HS-27A (cell line): ENCODE measurements around the gene HS6ST1.
A peak's percentile ranks its signal among the peaks of the same experiment; 100 is the strongest.

Source experiments
- DNase-seq: peaks from one replicate; pipeline ENCODE4 v3.0.0-alpha.2; 2012; ENCODE audit warnings: low read depth, missing footprints

The HS6ST1 gene

DNA sequence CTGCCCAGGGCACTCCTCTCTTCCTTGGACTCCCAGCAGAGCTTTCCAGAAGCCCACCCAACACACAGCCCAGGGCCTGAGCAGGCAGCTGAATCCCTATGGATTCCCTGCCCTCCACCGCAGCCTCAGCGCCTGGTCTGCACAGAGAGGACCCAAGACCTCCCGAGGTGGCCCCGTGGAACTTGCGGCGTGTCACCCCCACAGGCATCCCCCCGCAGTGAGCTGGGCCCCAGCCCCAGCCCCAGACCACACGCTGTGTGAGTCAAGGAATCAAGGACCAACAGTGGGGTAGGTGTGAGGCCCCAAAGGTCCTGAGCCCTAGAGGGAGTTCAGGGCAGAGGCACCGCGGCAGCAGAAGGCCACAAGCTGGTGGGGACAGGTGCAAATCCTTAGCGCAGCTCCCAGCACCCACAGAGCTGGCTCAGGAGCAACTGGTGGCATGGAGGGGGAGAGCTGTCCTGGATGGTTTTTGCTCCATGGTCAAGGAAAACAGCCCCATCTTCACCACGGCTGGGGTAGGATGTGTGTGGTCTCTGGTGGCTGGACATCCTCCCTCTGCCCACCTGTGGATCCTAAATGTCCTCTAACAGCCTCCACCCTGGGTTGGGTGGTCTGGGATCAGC, 8.5 kb downstream of the HS6ST1 start:
- no peak for DNase-seq

DNA sequence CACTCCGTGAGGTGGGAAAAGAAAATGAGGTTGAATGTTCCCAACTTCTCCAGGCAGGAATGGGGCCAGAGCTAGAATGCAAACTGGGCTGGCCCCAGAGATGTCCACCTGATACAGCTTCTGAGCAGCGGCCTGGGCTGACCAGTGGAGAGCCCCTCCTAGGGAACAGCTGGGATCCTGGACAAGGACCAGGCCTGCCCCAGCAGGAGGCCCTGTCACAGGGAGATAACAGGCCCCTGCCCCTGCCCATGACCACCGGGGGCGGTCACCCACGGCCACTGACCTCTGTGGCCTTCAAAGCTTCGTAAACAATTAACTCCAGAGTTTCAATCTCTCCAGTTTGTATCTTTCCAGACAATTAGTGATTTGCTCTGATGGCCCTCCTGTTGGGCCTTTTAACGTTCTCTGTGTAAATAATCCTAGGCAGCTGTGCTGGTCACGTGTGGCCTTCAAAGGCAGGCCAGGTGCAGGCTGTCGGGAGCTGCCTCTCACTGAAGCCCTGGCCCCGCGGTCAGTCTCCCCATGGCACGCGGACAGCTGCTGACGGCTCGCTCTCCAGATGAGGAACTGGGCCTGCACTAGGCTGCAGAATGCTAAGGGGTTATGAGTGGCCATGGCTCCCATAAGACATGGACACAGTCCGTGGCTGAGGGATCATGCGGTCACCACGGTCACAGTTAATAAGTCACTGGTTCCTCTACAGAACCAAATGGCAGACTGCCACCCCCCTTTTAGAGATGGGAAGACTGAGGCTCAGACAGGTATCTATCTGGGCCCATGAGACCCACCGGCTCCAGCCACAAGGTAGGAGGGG, 9.2 kb downstream of the HS6ST1 start:
- no peak for DNase-seq

DNA sequence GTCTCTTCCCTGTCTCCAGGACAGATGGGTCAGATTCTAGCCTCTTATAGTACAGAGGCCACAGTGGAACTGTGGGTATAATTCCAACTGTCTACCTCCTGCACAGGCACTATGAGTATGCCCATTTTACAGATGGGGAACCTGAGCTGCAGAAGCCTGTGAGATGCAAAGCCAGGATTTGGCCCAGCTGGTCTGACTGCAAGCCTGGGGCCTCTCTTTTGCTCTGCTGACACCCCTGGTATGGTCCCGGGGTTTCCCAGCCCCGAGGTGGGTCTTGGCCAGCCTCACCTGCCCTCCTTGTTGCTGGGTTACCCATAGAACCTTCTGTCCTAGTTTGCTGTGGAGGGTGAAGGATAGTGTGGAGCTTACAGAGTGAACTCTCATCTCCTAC, 9.8 kb downstream of the HS6ST1 start:
- DNase-seq, result no peak

DNA sequence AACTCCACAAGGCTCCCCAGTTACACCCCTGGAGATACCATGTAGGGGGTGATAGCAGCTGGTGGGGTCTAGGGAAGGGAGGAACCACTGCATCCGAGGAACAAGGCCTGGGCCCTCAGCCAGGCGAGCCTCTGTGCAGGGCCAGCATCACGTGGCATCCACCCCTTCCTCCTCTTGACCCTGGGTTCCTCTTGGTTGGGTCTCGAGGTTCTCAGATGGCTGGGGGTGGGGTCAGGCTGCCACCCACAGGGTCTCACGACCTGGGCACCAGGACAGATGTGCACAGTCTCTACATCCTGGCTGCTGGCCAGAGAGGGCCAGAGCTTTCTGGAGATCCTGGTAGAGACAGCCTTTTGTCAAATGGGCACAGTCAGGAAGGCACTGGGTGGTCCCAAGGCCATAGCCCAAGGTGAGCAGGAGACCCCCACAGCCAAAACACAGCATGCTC, 10.4 kb downstream of the HS6ST1 start:
- no peak for DNase-seq

DNA sequence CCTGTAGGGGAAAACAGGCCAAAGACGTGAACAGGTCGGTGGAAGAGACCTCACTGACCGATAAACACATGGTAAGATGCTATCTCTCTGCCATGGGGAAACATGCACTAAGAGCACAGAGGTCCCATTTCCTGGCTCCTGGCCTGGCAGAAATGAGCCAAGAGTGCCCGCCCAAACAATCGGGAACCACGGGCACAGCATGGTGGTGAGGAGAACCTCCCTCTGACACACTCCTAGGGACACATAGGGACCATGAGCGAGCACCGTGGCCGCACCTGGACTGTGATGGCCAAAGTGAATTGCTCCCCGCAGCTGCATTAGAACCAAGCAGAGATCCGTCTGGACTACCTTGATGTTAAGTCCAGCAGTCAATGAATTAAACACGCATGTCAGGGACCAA, 11.1 kb downstream of the HS6ST1 start:
- DNase-seq, result no peak

DNA sequence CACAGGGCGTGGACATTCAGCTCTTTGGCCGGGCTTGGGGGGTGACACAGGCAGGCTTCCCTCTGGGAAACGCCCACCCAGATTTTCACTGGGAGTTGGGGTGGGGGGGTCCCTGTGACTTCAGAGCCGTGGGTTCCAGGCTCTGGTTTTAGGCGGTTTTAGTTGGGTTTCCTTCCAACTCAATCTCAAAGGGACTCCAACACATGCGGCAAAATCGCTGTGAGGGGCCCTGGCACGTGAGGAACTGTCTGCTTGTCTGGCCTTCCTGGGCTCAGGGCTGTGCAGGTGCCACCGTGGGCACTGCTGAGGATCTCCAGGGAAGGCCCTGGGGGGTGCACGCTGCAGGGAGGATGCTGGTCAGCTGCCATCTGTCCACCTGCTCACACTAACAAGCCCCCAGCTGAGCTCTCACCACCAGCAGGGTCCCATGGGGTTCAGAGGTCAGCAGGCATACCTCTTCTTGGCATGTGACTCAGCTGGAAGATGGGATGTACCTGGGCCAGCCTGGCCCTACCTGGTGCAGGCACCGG, 11.7 kb downstream of the HS6ST1 start:
- DNase-seq, result no peak

DNA sequence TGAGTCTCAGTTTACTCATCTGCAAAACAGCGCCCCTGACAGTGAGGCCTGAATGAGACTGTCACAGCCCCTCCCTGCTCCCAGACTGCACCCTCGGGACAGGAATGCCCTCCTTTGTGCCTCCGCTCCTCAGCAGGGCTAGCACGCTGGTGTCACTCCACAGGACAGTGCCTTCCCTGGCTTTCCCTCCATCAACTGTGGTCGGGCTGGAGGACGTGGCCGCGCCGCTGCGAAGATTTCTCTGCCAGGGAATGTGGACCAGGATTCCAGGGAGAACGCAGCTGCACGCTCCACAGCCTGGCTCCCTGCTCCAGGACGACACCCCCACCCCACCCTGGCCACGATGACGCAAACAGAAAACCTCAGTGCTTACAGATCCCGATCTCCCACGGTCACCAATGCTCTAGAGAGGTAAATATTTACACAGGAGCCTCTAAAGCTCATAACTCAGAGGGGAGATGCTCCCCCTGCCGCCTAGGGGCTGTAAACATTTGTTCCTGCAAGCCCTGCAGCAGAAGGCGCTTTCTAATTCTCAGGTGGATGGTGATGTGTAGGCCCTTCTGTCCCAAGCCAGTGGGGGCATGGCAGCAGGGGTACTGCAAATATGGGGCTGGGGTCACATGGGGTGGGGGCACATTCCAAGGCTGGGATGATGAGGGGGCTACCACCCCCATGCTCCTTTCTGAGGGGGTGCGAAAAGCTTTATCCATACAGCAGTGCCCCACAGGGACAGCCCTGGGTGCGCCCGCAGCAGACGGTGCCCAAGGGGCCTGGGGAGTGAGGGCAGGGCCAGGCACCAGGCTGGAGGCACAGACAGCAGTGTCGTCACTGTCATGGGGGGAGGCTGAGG, 12.4 kb downstream of the HS6ST1 start:
- DNase-seq, result no peak

DNA sequence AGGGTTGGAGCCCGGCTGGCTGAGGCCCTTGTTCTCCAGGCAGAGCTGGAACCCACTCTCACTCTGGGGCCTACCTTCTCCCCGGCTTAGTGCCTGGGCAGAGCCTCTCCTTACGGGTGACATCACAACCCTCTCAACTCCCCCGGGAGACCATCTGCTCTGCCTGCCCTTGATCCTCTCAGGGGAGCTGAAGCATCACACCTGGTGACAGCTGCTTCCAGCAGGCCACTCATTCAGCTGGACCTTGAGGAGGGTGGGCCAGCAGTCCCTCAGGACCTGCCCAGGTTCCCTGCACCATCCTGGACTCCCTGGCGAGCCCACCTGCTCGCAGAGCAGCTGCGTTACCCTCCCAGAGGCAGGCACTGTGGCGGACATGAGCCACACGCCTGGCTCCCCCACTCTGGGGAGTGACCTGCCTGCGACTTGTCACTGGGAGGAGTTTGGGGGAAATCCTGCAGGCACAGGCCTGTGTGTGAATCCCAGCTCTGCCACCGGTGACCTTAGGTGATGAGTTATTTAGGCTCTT, 13.1 kb downstream of the HS6ST1 start:
- no peak for DNase-seq

DNA sequence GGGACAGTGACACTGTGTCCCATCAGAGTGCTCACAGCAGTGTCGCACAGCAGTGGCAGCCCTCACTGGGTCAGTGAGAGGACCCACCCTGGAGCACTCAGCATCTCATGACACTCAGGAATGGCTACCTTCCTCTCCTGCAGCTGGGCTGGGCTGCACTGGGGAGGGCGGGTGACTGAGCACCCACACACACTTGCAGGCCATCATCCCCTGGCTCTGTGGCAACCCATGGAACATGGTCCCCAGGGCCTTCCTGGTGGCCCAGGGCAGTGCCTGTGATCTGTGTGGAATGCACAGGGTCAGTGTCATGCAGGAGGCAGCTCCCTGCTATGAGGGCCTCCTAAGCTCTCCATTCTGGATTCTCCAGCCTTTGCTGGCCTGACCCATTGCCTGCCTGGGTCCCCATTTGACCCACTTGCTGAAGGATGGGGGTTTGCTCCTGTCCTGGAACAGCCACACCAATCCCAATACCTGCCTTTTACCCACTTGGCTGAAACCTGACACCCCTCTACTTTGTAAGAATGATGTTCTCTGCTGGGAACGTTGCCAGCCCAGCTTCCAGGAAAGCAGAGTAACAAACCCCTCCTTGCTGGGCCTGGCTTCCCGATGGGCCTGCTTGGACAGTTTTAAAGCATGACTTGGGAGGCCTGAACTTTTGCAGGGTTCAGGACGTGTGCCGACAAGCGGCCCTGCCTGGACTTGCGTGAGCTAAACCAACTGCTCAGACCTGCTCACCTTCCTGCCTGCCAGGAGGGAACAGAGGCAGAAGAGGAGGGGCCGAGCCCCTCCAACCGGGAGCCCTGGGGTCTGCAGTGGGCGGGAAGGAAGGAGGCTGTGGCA, 13.7 kb downstream of the HS6ST1 start:
- peak; percentile 82 for DNase-seq

DNA sequence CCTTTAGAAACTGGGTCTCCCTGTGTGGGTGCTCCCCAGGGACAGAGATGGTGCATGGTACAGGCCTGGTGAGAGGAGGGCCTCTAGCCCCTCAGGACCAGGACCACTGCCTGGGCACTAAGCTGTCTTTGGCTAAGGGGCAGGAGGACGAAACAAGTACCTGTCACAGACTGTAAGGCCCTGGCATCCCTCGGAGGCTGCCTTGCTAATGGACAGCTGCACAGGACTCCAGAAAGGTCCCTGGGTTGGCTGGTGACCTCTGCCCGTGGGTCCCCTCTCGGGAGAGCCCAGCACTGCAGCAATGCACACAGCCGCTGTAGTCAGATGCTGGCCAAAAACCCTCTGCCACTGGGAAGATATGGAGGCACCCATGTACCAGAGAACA, 14.3 kb downstream of the HS6ST1 start:
- DNase-seq, result no peak

DNA sequence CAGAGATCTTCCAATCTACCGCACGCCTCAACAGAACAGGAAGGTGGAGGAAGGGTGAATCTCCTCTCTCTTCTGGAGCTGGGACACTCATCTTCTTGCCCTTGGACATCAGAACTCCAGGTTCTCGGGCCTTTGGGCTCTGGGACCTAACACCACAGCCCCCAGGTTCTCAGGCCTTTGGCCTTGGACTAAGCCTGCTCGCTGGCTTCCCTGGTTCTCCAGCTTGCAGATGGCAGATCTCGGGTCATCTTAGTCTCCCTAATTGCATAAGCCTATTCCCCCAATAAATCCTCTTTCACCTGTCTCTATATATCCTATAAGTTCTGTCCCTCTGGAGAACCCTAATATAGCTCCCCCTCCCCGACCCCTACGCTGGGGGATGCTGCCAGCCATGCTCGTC, 14.8 kb downstream of the HS6ST1 start:
- no peak for DNase-seq

DNA sequence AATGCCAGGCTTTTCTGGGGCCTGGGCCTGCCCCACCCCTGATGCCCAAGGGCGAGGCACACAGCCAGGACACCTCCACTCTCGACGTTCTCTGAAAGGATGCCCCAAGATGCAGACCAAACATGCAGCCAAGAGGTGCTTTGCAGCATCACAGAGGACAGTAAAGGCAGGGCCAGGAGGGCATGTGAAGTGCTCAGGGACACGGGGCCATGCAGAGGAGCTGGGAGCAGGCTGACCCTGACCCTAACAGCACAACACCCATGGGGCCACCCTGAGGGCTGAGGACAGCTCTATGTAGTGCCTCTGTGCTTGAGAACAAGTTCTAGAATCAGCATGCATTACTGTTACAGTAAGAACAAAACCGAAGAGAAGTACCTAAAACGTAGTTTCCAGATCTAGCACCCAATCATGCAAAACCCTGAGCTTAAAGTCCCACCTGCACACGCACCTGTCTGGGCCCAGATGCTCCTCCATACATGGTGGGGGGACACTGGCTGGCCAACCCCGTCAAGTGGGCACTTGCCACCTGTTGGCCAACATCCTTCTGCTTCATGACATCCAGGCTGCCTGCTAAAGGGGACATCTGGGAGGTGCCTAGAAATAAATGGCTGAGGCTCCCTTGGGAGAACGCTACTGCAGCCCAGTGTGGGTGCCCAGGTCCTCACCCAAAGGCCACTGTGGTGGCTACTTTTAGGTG, 15.4 kb downstream of the HS6ST1 start:
- no peak for DNase-seq

DNA sequence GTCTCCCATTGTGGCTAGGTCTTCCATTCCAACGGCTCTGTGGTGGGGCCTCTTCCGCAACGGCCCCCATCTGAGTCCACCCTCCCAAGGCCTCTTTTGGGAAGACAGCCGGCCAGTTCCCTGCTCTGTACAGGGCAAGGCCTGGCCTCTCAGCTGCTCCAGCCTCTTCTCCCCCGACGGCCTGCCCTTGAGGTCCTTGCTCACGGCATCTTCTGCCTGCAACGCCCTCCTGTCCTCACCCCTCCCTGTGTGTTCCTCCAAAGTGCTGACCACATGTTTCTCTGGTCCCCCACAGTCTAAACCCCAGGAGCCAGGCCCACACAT, 16.0 kb downstream of the HS6ST1 start:
- no peak for DNase-seq

DNA sequence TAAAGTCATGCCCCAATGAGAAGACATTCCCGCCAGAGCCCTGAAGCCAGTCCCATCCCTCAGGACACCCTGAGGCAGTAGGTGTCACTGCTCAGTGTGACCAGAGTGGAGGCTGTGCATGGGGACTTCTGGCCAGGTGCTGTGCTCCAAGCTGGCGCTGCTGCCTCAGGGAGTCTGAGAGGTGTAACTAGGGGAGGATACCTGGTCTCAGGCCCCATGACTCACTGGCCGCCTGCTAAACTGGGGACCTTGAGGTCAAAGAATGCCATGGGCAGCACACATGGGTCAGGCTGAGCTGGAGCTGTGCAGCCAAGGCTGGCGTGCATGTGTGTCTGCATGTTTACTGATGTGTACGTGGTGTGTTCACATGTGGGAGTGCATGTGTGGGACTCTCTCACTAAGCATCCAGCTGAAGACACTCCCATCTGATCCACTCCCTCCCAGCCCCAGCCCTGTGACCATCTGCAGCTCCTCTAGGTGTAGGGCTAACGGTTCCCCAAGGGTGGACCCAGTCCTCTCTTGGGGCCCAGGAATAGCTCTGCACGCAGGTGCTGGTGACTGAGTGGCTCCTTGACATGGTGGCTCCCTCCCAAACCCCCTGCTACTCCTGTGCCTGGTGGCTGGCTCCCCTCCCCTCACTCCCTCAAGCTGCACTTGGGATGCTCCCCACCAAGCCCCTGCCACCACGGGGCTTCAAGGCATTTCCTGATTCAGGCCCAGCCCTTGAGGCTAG, 16.5 kb downstream of the HS6ST1 start:
- no peak for DNase-seq

DNA sequence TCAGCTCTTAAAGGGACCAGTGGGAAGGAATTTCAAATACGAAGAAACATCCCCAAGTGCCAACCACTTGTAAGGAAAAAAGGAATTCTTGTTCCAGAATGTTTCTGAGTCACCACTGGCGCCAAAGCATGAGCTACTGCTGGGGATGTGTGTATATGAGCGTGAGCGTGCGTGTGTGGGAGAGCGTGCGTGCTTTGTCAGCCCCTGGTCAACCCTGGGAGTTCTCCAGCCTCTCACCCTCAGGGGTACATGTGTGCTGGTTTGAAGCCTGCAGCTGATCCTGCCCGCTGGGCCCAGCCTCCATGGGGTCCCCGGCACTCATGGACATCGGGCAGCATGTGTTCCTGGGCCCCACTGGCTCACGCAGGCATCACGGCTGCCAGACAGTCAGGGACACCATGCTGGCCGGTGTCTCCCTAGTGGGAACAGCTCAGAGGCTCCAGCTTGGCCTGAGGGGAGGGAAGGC, 17.1 kb downstream of the HS6ST1 start:
- peak; percentile 58 for DNase-seq

DNA sequence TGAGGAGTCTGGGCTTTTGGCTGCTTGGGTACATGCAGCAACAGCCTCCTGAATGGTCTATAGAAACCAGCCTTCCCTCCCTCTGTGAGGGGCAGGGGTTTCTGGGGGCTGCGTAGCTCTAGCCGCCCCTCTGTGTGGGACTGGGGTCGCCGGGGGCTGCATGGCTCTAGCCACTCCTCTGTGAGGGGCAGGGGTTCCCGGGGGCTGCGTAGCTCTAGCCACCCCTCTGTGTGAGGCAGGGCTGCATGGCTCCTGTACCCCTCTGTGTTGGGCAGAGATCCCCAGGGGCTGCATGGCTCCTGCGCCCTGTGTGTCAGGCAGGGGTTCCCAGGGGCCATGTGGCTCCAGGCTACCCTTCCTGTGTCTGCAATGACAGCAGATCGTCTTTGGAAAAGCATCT, 17.6 kb downstream of the HS6ST1 start:
- no peak for DNase-seq

DNA sequence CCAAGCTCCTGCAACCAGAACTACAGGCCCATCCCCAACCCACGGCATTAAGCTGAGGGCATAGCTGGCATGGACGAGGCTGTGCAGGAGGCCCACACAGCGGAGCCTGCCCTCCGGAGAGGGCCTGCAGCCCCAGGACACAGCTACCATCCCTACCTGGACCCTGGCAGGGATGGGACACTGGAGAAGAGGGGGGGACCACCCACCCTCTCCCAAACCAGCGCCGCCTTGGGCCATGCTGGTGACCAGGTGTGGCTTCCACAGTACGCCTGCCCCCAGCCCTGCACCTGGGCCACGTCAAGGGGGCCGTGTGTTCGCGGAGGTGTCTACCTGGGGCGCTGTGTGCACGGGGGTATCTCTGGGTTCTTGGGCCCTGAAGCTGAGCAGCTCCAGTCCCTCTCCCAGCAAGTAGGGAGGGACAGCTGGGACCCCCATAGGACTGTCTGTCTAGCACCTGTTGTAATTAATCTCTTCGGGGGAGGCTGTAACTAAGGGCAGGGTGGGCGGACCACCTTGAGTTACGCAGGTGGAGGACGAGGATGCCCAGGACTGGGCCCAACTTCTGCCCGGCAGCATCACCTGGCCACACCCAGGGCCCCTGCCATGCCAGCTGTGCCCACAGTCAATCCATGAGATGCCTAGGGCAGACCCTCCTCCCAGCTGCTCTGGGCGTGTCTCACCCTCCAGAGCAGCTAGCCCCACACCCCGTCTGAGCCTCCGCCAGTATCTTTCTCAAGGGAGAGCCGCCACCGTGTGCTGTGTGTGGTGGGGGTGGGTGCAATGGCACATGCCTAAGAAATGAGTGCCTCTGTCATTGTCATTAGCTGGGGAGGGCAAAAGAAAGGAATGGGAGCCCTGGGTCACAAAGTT, 18.3 kb downstream of the HS6ST1 start:
- no peak for DNase-seq

DNA sequence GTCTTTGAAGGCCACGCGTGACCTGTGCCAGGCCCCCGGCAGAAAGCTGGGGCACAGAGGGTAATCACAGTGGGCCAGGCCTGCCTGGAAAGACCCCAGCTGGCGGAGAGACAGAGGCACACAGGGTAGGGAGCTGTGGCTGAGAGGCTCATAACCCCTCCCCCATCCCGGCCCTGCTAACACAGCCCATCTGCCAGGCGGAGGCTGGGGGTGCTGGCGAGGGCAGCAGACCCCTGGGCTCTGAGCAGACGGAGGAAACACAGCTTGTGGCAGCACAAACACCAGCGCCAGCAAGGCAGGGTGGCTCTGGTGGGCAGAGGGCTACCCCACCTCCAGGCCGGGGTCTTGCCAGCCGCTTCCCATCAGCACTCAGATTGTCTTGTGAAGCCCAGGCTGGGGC, 19.0 kb downstream of the HS6ST1 start:
- no peak for DNase-seq

DNA sequence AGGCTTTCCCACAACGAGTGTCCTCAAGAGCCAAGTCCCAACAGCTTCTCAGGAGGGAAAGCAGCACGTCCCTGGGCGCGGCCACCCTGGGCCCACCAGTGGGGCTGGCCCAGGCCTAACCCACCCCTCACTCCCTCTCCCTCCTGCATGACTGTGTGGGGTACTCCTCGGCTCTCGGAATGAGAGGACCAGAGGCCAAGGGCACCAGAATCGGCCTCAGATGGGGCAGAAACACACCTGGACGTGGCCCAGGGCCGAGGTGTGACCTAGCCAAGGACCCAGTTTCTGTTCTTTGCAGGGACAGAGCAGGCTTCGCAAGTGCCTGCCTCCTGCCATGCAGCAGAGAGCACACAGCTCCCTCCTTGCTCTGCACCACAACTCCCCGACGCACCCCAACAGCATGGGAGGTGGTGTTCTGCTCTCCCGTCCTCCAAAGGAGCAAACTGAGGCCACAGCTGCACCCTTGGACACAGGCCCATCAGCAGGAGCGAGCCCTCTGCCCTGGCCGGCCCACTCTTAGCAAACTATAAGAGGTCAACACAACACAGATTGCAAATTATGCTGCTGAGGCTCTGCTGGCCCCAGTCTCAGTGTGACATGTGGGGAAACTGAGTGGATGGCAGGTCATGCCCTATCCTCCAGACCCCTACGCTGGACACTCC, 19.7 kb downstream of the HS6ST1 start:
- no peak for DNase-seq
